NCI-H748 (cell line): ENCODE data around the gene RBM12.
"Not testable (repeated sequence)": the region's sequence is repeated elsewhere in the genome, so short reads cannot be mapped to it uniquely, and the experiment has no call there.

Experiments used
- DNase-seq: peaks from one replicate; lab custom pipeline; 2025; ENCODE audit not compliant: unreplicated experiment; lab: John Stamatoyannopoulos, UW

The RBM12 gene

GRCh38 chr20:35699127-35699956 is 34.6 kb upstream of the RBM12 start, which contains the start of the genes NFS1 and ROMO1:
TSS of gene NFS1 (minus strand) at chr20:35699352. CDS start at chr20:35699288, 64 bp downstream.
TSS of gene ROMO1 (plus strand) at chr20:35699405. CDS start at chr20:35699633, 228 bp downstream.
- peak; percentile 86 for DNase-seq

DNA sequence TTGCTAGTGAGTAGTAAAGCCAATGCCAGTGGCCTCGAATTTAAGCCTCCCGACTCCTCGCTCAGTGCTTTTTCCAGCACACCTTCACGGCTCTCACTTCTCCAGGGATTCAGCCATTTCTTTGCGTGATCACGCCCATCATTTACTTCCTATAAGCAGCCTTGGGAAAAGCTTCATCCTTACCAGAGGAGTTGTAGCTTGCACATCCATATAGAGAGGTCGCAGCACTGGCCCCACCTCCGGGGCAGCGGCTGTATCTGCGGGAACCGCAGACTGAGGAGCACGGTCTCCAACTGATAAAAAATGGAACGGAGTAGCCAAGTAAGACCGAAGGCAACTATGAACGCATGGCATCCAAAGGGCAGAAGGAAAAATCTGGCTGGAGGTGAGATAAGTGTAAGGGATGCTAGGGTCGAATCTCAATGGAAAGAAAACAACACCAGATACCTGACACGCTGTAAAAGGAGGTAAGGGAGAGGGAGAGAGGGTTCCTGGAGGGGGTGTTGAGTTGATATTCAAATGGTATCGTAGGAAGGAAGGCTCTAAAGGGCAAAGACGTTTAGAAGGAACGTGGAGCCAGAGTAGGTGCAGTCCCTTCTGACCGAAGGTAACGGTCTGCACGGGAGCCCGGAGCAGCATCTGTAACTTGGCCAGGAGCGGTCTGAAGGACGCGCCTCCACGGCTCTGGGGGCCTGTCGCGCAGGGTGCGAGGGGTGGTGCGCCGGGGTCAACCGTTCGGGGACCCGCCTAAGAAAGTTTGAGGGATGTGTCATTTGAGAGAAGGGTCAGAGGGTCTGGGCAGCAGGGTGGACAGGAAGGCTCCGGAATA is 33.8 kb upstream of the RBM12 start:
- peak; percentile 31 for DNase-seq

- DNase-seq = no peak
Observed at GRCh38 chr20:35697696-35698297, 33.1 kb upstream of the RBM12 start.

GRCh38 chr20:35695978-35696377 is 31.3 kb upstream of the RBM12 start:
- no peak for DNase-seq

- DNase-seq = no peak
Observed at GRCh38 chr20:35695245-35695749, 30.6 kb upstream of the RBM12 start.

DNA sequence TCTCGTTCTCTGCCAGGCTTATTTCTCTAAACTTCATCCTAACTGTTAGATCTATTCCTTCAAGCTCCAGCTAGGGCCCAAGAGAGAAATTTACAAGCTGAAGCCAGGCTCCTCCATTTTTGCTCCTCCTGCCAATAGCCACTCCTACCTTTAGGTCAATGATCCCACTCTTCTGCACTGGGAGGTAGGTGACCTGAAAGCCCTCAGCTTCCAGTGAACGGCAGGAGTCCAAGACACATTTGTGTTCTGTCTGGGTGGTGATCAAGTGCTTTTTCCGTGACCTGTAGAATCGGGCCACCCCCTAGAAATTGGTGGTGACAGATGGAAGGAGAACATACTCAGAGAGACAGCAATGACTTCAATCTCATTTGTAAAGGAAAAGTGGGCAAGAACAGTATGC is 25.6 kb upstream of the RBM12 start:
- DNase-seq = no peak

GRCh38 chr20:35686872-35687271 is 22.2 kb upstream of the RBM12 start:
- not testable (repeated sequence) for DNase-seq

- not testable (repeated sequence) for DNase-seq
Observed at GRCh38 chr20:35685368-35685767, 20.7 kb upstream of the RBM12 start.

GRCh38 chr20:35681960-35682359 is 17.3 kb upstream of the RBM12 start:
- no peak for DNase-seq

GRCh38 chr20:35680452-35681183 is 15.9 kb upstream of the RBM12 start:
- no peak for DNase-seq

- DNase-seq = no peak
Observed at GRCh38 chr20:35674921-35675320, 10.2 kb upstream of the RBM12 start.

GRCh38 chr20:35673884-35674283 is 9.2 kb upstream of the RBM12 start:
- DNase-seq = no peak

DNA sequence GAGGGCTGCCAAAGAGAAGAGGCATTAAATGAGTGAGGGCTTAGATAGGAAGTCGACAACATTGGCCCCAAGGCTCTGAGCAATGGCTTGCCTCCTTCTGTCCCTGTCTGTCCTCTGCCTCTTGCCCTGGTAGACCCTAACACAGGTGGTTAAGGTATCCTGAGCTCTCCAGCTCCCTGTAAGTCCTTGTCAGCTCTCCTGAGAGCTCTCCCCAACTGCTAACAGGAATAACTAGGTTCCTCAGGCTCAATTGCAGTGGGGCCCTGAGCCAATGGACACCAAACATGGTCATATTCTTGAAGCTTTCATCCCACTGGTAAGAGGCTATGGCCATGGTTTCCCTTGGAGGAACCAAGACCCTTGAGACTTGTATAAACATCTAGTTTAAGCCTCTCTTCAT is 5.0 kb upstream of the RBM12 start:
- DNase-seq = no peak

DNA sequence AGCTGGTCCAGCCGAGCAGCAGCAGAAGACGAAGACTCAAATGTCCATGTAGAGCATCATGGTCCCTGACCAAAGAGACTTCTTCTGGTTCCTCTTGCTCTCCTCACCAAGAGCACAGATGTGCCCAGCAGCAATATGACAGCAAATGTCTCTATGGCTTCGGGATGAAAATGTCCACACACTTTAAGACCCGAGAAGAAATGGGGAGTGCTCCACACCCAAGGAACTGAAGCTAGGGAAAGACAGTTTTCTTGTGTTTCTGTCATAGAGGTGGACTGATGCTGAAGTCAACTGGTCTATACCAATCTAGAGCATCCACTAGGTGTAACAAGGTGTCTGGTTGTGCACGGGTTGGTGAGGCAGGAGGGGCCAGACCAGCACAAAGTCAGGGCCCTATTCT is 4.5 kb upstream of the RBM12 start:
- DNase-seq = no peak

- DNase-seq = no peak
Observed at GRCh38 chr20:35665949-35666288, 1.2 kb upstream of the RBM12 start.

DNA sequence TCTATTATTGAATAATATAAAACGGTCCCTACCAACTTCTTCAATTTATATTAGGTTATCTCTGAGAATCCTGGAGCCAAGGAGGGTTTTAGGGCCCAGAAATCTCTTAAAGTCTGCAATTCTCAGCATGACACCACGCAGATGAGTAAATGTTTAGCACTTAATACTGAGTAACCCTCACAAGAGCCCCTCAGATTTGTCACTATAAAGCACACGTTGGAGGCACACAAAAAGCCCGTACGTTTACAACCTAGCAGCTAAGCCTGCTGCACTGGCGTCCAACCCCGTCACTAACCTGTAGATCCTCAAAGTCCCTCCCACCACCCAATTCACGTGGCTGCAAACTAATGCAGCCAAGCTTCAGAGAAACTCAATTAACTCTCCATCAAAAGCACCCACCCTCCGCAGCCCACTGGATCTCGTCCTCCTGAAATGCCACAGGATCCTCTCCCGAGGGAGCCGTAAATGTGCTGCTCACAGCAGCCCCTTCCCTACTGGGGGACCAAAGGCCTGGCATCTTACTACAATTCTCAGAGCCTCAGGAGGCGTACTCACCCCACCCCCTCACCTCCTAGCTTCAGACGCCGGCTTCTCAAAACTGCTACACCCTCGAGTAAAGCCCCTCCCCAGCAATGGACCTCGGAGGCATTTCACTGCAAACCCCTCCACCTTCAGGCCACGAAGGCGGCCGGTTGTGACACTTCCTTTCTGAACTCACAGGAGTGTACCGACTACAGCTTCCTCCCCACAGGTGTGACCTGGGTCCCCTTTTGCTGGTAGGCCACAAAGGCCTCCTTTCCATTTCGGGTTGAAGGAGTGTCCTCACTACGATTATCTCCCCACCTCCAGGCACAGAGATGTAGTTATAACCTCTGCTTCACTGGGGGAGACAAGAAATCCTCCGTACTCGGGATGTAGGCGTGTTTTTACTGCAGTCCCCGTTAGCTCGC is 909 bp downstream of the RBM12 start:
- peak; percentile 63 for DNase-seq

DNA sequence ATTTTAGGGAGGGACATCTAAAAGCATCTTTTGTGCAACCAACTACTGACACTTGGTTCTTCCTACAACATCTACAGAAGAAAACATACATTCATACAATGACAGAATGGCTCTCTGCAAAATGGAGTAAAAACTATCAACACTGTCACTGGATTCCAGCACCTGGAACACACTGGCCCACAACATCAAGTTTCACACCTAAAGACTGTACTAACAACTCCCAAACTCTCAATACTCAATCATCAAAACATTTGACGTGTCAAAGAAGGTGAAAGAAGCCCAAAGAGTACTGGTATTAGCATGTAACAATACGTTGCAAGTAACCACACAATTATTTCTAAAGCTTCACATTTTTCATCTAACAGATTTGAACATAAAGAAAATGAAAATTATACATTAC is 2.1 kb downstream of the RBM12 start:
- DNase-seq = no peak

GRCh38 chr20:35661908-35662307 is 2.8 kb downstream of the RBM12 start:
- DNase-seq = no peak

GRCh38 chr20:35661053-35661452 is 3.6 kb downstream of the RBM12 start:
- no peak for DNase-seq
